HepG2 (cell line): ENCODE results near the gene ETFB. TPM values are rescaled to one million over a fixed set of nuclear protein-coding genes. Genes with fewer than 3 reads are reported as not detected.

ENCODE experiments used
- ASH2L ChIP-seq: fragments of 300-600, 200-600 bp; sonication (generic); IDR thresholded peaks from 2 replicates; pipeline ENCODE4 v1.7.0; 2017; ENCODE audit warnings: low read depth, mild to moderate bottlenecking, moderate library complexity, mixed read lengths, low read length; ENCODE audit not compliant: insufficient read length
- DPF2 ChIP-seq: sonication (generic); formaldehyde crosslinking; IDR thresholded peaks from 2 replicates; pipeline ENCODE4 v1.4.0; 2020; ENCODE audit warnings: mild to moderate bottlenecking, low read depth, missing genetic modification reagents, borderline replicate concordance
- E2F2 ChIP-seq: sonication (generic); formaldehyde crosslinking; IDR thresholded peaks from 2 replicates; pipeline ENCODE4 v1.4.0; 2020; ENCODE audit warnings: missing genetic modification reagents, borderline replicate concordance
- ESRRA ChIP-seq: sonication (generic); formaldehyde crosslinking; IDR thresholded peaks from 2 replicates; pipeline ENCODE4 v1.5.1; 2020; ENCODE audit warnings: mild to moderate bottlenecking, low read depth, missing genetic modification reagents
- JUNB ChIP-seq: sonication (generic); formaldehyde crosslinking; IDR thresholded peaks from 2 replicates; pipeline ENCODE4 v1.8.0; 2022; ENCODE audit warnings: missing genetic modification reagents, mild to moderate bottlenecking, borderline replicate concordance
- MXI1 ChIP-seq: IDR thresholded peaks from 3 replicates; pipeline ENCODE4 v1.6.1; 2012; ENCODE audit warnings: low read depth, low read length, inconsistent platforms, borderline replicate concordance
- NFE2 ChIP-seq: sonication (generic); formaldehyde crosslinking; IDR thresholded peaks from 2 replicates; pipeline ENCODE4 v1.4.0; 2020; ENCODE audit warnings: missing genetic modification reagents
- NFE2L1 ChIP-seq: sonication (generic); formaldehyde crosslinking; IDR thresholded peaks from 2 replicates; pipeline ENCODE4 v1.4.0; 2020; ENCODE audit warnings: missing genetic modification reagents, mild to moderate bottlenecking, borderline replicate concordance
- RAD21 ChIP-seq: fragments of 450-650 bp; formaldehyde crosslinking; IDR thresholded peaks from 2 replicates; pipeline ENCODE4 v1.5.0; 2020; ENCODE audit warnings: mild to moderate bottlenecking
- RBFOX2 ChIP-seq: fragments of 200-400 bp; formaldehyde crosslinking; IDR thresholded peaks from 2 replicates; pipeline ENCODE4 v1.6.1; 2017; ENCODE audit warnings: low read depth, mild to moderate bottlenecking, low read length
- RFXANK ChIP-seq: IDR thresholded peaks from 2 replicates; pipeline ENCODE4 v1.6.1; 2016
- SOX5 ChIP-seq: IDR thresholded peaks from 2 replicates; pipeline ENCODE4 v1.6.1; 2016; ENCODE audit warnings: borderline replicate concordance
- SP4 ChIP-seq: sonication (generic); formaldehyde crosslinking; IDR thresholded peaks from 2 replicates; pipeline ENCODE4 v1.8.1; 2023; ENCODE audit warnings: mild to moderate bottlenecking, missing genetic modification reagents
- TARDBP ChIP-seq: sonication (generic); formaldehyde crosslinking; IDR thresholded peaks from 2 replicates; pipeline ENCODE4 v1.8.0; 2022; ENCODE audit warnings: mild to moderate bottlenecking, missing genetic modification reagents
- TFAP4 ChIP-seq: sonication (generic); IDR thresholded peaks from 2 replicates; pipeline ENCODE4 v1.6.1; 2016; ENCODE audit warnings: low read depth, borderline replicate concordance
- TFDP1 ChIP-seq: IDR thresholded peaks from 2 replicates; pipeline ENCODE4 v1.6.1; 2016; ENCODE audit warnings: missing compliant biosample characterization, missing genetic modification reagents, borderline replicate concordance
- ZBTB3 ChIP-seq: sonication (generic); formaldehyde crosslinking; IDR thresholded peaks from 2 replicates; pipeline ENCODE4 v1.4.0; 2020; ENCODE audit warnings: low read depth, mild to moderate bottlenecking, moderate library complexity, missing genetic modification reagents, borderline replicate concordance
- ZFP36L1 ChIP-seq: sonication (generic); formaldehyde crosslinking; IDR thresholded peaks from 2 replicates; pipeline ENCODE4 v1.8.0; 2022; ENCODE audit warnings: mild to moderate bottlenecking, missing genetic modification reagents, moderate library complexity
- ZNF260 ChIP-seq: sonication (generic); formaldehyde crosslinking; IDR thresholded peaks from 2 replicates; pipeline ENCODE4 v1.4.0; 2020; ENCODE audit warnings: missing genetic modification reagents, low read depth, mild to moderate bottlenecking, borderline replicate concordance
- ZNF275 ChIP-seq: sonication (generic); formaldehyde crosslinking; IDR thresholded peaks from 2 replicates; pipeline ENCODE4 v1.8.0; 2022; ENCODE audit warnings: missing genetic modification reagents, mild to moderate bottlenecking, inconsistent platforms, borderline replicate concordance
- ZNF343 ChIP-seq: sonication (generic); formaldehyde crosslinking; IDR thresholded peaks from 2 replicates; pipeline ENCODE4 v1.4.0; 2020; ENCODE audit warnings: mild to moderate bottlenecking, missing genetic modification reagents
- ZNF451 ChIP-seq: sonication (generic); formaldehyde crosslinking; IDR thresholded peaks from 2 replicates; pipeline ENCODE4 v1.5.0; 2020; ENCODE audit warnings: mild to moderate bottlenecking, missing genetic modification reagents
- ZNF557 ChIP-seq: sonication (generic); formaldehyde crosslinking; IDR thresholded peaks from 2 replicates; pipeline ENCODE4 v1.4.0; 2020; ENCODE audit warnings: missing genetic modification reagents
- ZNF576 ChIP-seq: sonication (generic); formaldehyde crosslinking; IDR thresholded peaks from 2 replicates; pipeline ENCODE4 v1.4.0; 2020; ENCODE audit warnings: mild to moderate bottlenecking, missing genetic modification reagents
- ZNF619 ChIP-seq: sonication (generic); formaldehyde crosslinking; IDR thresholded peaks from 2 replicates; pipeline ENCODE4 v1.4.0; 2020; ENCODE audit warnings: mild to moderate bottlenecking, missing genetic modification reagents
- ZNF747 ChIP-seq: sonication (generic); formaldehyde crosslinking; IDR thresholded peaks from 2 replicates; pipeline ENCODE4 v1.8.1; 2023; ENCODE audit warnings: missing genetic modification reagents, mild to moderate bottlenecking, borderline replicate concordance
- polyA plus RNA-seq, 8 experiments: library from polyadenylated mRNA; depleted of rRNA in 3 of 8; stranded (reverse) in 7 of 8; unstranded in 1 of 8; fragments of >200 nt; fragmentation: Illumina TruSeq in 4 of 8; extraction: Trizol in 4 of 8; gene quantifications; 2 replicates each; pipeline versions ENCODE4 v1.2.1 to v1.2.3, GENCODE V29; 2011 to 2016; ENCODE audit warnings: low read depth in 4 of 8, missing spikeins in 1 of 8, mixed read lengths in 1 of 8; ENCODE audit not compliant: insufficient read depth in 1 of 8
- total RNA-seq, 5 experiments: library from RNA; depleted of rRNA; stranded (reverse); fragments of >200 nt; fragmentation: Illumina TruSeq; extraction: Trizol; gene quantifications; 2 replicates each; pipeline ENCODE4 v1.2.3, GENCODE V29; 2016; ENCODE audit warnings: low read depth in 1 of 5

Gene ETFB
- total and polyA plus RNA-seq, 2 of the 13 experiments (the other 11 are each of a cell fraction or from before 2014, with no cell fraction given) = 678 to 1,314 TPM

- TF ChIP-seq ZNF260 (no peak), ESRRA (no peak), ZFP36L1 (no peak), MXI1 (no peak), ZNF747 (CRISPR knock-in tag) (no peak), ZNF451 (0 out of 2 replicates have a peak, but pooled peaks have one; percentile 30), TFDP1 (peak; percentile 57; the same call in 1 of the 2 replicates), ZNF557 (no peak), RFXANK (CRISPR knock-in tag) (no peak), JUNB (CRISPR knock-in tag) (no peak), NFE2L1 (CRISPR knock-in tag) (no peak), ASH2L (no peak), RBFOX2 (peak; percentile 86), ZNF576 (CRISPR knock-in tag) (no peak), ZNF619 (no peak), ZBTB3 (no peak), ZNF275 (CRISPR knock-in tag) (no peak), E2F2 (CRISPR knock-in tag) (no peak), SOX5 (CRISPR knock-in tag) (no peak), ZNF343 (CRISPR knock-in tag) (no peak), NFE2 (no peak), RAD21 (CRISPR knock-in tag) (peak; percentile 67), DPF2 (no peak), TFAP4 (no peak), TARDBP (CRISPR knock-in tag) (no peak), SP4 (CRISPR knock-in tag) (0 out of 2 replicates have a peak, but pooled peaks have one; percentile 4)
These were observed 26.2 kb downstream of the ETFB start (continued) for GRCh38 chr19:51339687-51340656.
